Measurements from ENCODE around the gene TMPRSS11F. TPM values are rescaled to one million over a fixed set of nuclear protein-coding genes. Genes with fewer than 3 reads are reported as not detected.

Gene TMPRSS11F
- total RNA-seq, 1 donor from 2014 or later = not detected

DNA sequence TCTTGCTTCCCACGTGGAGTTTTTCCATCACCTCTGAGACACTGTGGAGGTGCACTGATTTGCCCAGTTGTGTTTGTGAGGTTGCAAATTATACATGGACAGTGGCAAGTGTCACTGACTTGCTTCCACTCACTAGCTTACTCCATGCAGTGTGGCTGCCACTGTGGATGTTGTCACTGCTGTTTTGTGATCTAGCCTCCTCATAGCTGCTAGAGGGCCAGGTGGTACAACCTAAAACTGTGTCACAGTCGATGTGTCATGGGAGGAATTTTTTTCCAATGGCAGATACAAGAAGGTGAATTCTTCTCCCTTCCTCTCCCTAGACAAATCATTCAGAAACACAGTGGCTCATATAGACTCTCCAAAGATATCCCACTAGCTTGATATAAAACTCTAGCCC, 37.5 kb upstream of the TMPRSS11F start:
- DNase-seq (ENCODE audit: low spot score) = no peak
- H3F3A ChIP-seq (ENCODE audit: low read depth) = no peaks in the 10 kb centered on the region
- H3K4me3 ChIP-seq = no peak overlapping the region
- H3K36me3 Mint-ChIP-seq = no peaks in the 10 kb centered on the region
- no peaks in the 10 kb centered on the region for H3K36me3 ChIP-seq
- H3K79me2 ChIP-seq (ENCODE audit: low read depth) = no peaks in the 10 kb centered on the region
- no peaks in the 10 kb centered on the region for H3K4me1 ChIP-seq
- no peak overlapping the region for H3K4me2 ChIP-seq
- no peaks in the 10 kb centered on the region for H3K27me3 Mint-ChIP-seq (ENCODE audit: insufficient read depth, low read depth)
- no peaks in the 10 kb centered on the region for H3K27me3 ChIP-seq
- TF ChIP-seq EZH2phosphoT487 (IDR thresholded peaks at IDR 0.05) (no peak), EZH2 (IDR thresholded peaks at IDR 0.05) (no peak)
- H3K9ac ChIP-seq = no peak overlapping the region
- no peaks in the 10 kb centered on the region for H4K20me1 ChIP-seq (ENCODE audit: low read depth)
- H3K4me1 Mint-ChIP-seq = no peaks in the 10 kb centered on the region
- no peak overlapping the region for H3K4me3 Mint-ChIP-seq
- H3K27ac ChIP-seq = no peak overlapping the region
- H3K9me3 ChIP-seq (ENCODE audit: low read depth) = no peaks in the 10 kb centered on the region
- H3K27ac Mint-ChIP-seq = no peak overlapping the region
- no peak overlapping the region for H2AFZ ChIP-seq (replicated peaks)
- peaks cover 1% of the 10 kb centered on the region for H3K9me3 Mint-ChIP-seq

DNA sequence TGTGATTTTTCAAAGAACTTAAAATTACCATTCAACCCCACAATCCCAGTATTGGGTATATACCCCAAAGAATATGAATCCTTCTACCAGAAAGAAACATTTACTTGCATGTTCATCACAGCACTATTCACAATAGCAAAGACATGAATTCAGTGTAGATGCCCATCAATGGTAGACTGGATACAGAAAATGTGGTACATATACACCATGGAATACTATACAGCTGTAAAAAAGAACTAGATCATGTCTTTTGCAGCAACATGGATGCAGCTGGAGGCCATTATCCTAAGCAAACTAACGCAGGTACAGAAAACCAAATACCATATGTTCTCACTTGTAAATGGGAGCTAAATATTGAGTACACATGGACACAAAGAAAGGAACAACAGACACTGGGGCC, 34.1 kb upstream of the TMPRSS11F start:
- Histone ChIP-seq H3F3A (ENCODE audit: low read depth) (no peaks in the 10 kb centered on the region), H4K20me1 (ENCODE audit: low read depth) (no peaks in the 10 kb centered on the region), H3K79me2 (ENCODE audit: low read depth) (no peaks in the 10 kb centered on the region), H3K4me1 (no peaks in the 10 kb centered on the region), H3K9ac (no peak overlapping the region), H3K27ac (no peak overlapping the region), H2AFZ (replicated peaks) (no peak overlapping the region), H3K4me3 (no peak overlapping the region), H3K4me2 (no peak overlapping the region), H3K36me3 (no peaks in the 10 kb centered on the region), H3K27me3 (no peaks in the 10 kb centered on the region), H3K9me3 (ENCODE audit: low read depth) (no peaks in the 10 kb centered on the region)
- Mint-ChIP-seq H3K4me3 (no peak overlapping the region), H3K27me3 (ENCODE audit: insufficient read depth, low read depth) (no peaks in the 10 kb centered on the region), H3K4me1 (no peaks in the 10 kb centered on the region), H3K36me3 (no peaks in the 10 kb centered on the region), H3K9me3 (no peaks in the 10 kb centered on the region), H3K27ac (no peak overlapping the region)
- TF ChIP-seq, protein P1, sequence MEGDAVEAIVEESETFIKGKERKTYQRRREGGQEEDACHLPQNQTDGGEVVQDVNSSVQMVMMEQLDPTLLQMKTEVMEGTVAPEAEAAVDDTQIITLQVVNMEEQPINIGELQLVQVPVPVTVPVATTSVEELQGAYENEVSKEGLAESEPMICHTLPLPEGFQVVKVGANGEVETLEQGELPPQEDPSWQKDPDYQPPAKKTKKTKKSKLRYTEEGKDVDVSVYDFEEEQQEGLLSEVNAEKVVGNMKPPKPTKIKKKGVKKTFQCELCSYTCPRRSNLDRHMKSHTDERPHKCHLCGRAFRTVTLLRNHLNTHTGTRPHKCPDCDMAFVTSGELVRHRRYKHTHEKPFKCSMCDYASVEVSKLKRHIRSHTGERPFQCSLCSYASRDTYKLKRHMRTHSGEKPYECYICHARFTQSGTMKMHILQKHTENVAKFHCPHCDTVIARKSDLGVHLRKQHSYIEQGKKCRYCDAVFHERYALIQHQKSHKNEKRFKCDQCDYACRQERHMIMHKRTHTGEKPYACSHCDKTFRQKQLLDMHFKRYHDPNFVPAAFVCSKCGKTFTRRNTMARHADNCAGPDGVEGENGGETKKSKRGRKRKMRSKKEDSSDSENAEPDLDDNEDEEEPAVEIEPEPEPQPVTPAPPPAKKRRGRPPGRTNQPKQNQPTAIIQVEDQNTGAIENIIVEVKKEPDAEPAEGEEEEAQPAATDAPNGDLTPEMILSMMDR (IDR thresholded peaks at IDR 0.05) = no peak
- TF ChIP-seq EZH2phosphoT487 (IDR thresholded peaks at IDR 0.05) (no peak), EZH2 (IDR thresholded peaks at IDR 0.05) (no peak)
- no peak for DNase-seq (ENCODE audit: low spot score)

DNA sequence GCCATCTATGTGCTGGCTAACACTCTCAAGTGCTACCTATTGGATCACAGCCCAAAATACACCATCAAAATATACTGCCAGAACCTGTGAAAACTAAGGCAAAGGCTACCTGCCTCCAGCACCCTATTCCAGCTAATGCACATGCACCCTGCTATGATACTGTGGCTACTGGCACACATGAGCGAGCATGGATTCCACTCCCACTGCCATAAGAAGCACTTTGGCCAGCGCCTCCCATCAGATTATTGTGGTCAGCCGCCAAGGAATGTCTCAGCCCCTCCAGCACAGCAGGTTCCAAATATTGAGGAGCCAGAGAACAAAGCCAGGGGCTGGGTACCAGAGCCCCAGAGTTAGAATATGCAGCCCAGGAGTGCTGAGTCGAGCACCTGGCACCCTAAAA, 32.5 kb upstream of the TMPRSS11F start:
- Mint-ChIP-seq H3K4me3 (no peak overlapping the region), H3K4me1 (no peaks in the 10 kb centered on the region), H3K27ac (no peak overlapping the region), H3K27me3 (ENCODE audit: insufficient read depth, low read depth) (no peaks in the 10 kb centered on the region), H3K36me3 (no peaks in the 10 kb centered on the region), H3K9me3 (no peaks in the 10 kb centered on the region)
- no peaks in the 10 kb centered on the region for H3K36me3 ChIP-seq
- no peaks in the 10 kb centered on the region for H3K4me1 ChIP-seq
- H3K79me2 ChIP-seq (ENCODE audit: low read depth) = no peaks in the 10 kb centered on the region
- no peak overlapping the region for H3K27ac ChIP-seq
- DNase-seq (ENCODE audit: low spot score) = no peak
- no peaks in the 10 kb centered on the region for H3F3A ChIP-seq (ENCODE audit: low read depth)
- no peaks in the 10 kb centered on the region for H3K9me3 ChIP-seq (ENCODE audit: low read depth)
- H2AFZ ChIP-seq (replicated peaks) = no peak overlapping the region
- no peaks in the 10 kb centered on the region for H3K27me3 ChIP-seq
- H3K4me3 ChIP-seq = no peak overlapping the region
- TF ChIP-seq, protein P1 (IDR thresholded peaks at IDR 0.05) = no peak
- TF ChIP-seq EZH2 (IDR thresholded peaks at IDR 0.05) (no peak), EZH2phosphoT487 (IDR thresholded peaks at IDR 0.05) (no peak)
- H3K9ac ChIP-seq = no peak overlapping the region
- no peak overlapping the region for H3K4me2 ChIP-seq
- no peaks in the 10 kb centered on the region for H4K20me1 ChIP-seq (ENCODE audit: low read depth)

DNA sequence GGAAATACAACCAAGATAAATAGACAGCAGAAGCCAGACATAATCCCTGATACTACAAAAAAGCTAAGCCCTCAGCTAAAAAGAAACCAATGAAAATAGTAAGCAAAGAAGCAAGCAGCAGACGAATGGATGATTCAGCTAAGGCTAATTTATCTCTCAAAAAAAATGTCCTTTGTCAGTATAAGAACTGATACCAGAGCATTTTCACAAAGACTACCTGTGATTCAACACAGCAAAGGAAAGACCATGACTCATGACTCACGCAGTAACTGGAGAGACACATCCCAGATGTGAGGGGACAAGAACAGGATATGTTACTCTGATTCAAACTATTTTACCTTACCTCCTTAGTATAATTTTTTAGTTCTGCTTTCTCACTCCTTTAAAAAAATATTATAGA, 22.7 kb upstream of the TMPRSS11F start:
- H3K4me2 ChIP-seq = no peak overlapping the region
- no peak overlapping the region for H2AFZ ChIP-seq (replicated peaks)
- H3K4me3 ChIP-seq = no peak overlapping the region
- no peak for TF ChIP-seq EZH2phosphoT487 (IDR thresholded peaks at IDR 0.05)
- TF ChIP-seq EZH2 (IDR thresholded peaks at IDR 0.05) = no peak
- TF ChIP-seq, protein P1 (IDR thresholded peaks at IDR 0.05) = no peak
- no peak overlapping the region for H3K9ac ChIP-seq
- Mint-ChIP-seq H3K4me1 (no peaks in the 10 kb centered on the region), H3K36me3 (no peaks in the 10 kb centered on the region), H3K27ac (no peak overlapping the region), H3K27me3 (ENCODE audit: insufficient read depth, low read depth) (no peaks in the 10 kb centered on the region), H3K9me3 (peaks cover 2% of the 10 kb centered on the region), H3K4me3 (no peak overlapping the region)
- H3K9me3 ChIP-seq (ENCODE audit: low read depth) = no peaks in the 10 kb centered on the region
- no peaks in the 10 kb centered on the region for H4K20me1 ChIP-seq (ENCODE audit: low read depth)
- no peaks in the 10 kb centered on the region for H3F3A ChIP-seq (ENCODE audit: low read depth)
- no peaks in the 10 kb centered on the region for H3K36me3 ChIP-seq
- no peaks in the 10 kb centered on the region for H3K79me2 ChIP-seq (ENCODE audit: low read depth)
- no peaks in the 10 kb centered on the region for H3K27me3 ChIP-seq
- no peaks in the 10 kb centered on the region for H3K4me1 ChIP-seq
- no peak overlapping the region for H3K27ac ChIP-seq
- DNase-seq (ENCODE audit: low spot score) = no peak

All from neural progenitor cell (in vitro differentiated cells).